GM12801 (cell line): ENCODE results near the gene SYS1.

ENCODE experiments used
- TF ChIP-seq, protein P1 (sequence below): IDR thresholded peaks from one replicate; pipeline ENCODE4 v1.5.1; 2011; ENCODE audit warnings: control low read depth; ENCODE audit not compliant: insufficient read length; ENCODE audit errors: extremely low read depth

SYS1 gene

DNA sequence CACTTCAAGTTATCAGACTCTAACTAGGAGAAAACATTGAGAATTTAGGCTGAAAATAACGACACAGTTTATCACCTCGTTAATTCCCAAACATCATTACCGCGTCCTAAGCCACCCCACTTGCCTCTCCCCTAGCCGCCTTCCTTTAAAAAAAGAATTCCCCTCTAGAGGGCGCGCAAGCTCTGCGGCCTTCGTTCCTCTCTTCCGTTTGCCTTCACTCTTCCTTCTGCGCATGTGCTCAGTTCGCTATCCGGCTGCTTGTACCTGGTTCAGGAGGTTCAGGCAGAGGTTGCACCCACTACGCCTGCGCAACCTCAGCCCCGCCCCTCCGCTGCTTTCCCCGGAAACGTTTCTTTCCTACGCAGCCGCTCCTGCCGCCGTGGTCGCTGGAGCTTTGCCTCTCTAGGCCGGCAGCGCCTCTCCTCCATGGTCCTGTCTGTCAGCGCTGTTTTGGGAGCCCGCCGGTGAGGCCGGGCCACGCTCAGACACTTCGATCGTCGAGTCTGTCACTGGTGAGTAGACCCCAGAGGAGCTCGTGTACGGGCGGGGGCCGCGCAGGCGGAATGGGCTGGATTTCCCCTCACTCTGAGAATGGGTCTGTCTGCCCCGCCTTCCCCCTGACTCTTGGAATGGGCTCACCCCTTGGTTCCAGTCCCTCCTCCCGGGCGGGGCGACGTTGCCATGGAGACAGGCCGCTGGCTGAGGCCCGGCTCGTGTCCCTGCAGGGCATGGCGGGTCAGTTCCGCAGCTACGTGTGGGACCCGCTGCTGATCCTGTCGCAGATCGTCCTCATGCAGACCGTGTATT, at the start of gene SYS1:
TSS of gene SYS1 (plus strand) at position 353 of the 807 bp plus-strand sequence. CDS start at position 729, 376 bp downstream.
- TF ChIP-seq, protein P1, sequence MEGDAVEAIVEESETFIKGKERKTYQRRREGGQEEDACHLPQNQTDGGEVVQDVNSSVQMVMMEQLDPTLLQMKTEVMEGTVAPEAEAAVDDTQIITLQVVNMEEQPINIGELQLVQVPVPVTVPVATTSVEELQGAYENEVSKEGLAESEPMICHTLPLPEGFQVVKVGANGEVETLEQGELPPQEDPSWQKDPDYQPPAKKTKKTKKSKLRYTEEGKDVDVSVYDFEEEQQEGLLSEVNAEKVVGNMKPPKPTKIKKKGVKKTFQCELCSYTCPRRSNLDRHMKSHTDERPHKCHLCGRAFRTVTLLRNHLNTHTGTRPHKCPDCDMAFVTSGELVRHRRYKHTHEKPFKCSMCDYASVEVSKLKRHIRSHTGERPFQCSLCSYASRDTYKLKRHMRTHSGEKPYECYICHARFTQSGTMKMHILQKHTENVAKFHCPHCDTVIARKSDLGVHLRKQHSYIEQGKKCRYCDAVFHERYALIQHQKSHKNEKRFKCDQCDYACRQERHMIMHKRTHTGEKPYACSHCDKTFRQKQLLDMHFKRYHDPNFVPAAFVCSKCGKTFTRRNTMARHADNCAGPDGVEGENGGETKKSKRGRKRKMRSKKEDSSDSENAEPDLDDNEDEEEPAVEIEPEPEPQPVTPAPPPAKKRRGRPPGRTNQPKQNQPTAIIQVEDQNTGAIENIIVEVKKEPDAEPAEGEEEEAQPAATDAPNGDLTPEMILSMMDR: no peak

DNA sequence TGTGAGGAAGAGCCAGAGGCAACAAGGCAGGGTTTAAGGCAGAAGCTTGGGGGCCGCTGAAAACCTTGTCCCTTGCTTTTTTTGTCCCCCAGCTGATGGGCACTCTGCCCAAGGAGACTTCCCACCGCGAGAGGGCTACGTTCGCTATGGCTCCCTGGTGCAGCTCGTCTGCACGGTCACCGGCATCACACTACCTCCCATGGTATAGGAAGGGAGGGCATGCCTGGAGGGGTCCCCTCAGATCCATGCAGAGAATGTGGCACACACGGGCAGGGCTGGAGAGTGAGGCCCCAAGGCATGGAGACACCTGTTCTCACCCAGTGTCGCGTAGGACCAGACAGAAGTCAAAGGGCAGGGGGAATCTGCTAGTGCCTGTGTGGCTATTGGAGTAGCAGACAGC, 49.0 kb upstream of the SYS1 start:
- TF ChIP-seq, protein P1: no peak

DNA sequence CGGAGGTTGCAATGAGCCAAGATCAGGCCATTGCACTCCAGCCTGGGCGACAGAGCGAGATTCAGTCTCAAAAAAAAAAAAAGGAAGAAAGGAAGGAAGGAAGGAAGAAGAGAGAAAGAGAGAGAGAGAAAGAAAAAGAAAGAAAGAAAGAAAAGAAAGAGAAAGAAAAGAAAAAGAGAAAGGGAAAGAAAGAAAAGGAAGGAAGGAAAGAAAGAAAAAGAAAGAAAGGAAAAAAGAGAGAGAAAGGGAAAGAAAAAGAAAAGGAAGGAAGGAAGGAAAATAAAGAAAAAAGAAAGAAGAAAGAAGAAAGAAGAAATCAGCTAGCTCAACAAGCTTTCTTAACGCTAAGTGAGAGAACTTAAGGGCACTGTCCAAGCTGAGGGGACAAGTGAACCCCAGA, 47.3 kb upstream of the SYS1 start:
- TF ChIP-seq, protein P1: no peak

DNA sequence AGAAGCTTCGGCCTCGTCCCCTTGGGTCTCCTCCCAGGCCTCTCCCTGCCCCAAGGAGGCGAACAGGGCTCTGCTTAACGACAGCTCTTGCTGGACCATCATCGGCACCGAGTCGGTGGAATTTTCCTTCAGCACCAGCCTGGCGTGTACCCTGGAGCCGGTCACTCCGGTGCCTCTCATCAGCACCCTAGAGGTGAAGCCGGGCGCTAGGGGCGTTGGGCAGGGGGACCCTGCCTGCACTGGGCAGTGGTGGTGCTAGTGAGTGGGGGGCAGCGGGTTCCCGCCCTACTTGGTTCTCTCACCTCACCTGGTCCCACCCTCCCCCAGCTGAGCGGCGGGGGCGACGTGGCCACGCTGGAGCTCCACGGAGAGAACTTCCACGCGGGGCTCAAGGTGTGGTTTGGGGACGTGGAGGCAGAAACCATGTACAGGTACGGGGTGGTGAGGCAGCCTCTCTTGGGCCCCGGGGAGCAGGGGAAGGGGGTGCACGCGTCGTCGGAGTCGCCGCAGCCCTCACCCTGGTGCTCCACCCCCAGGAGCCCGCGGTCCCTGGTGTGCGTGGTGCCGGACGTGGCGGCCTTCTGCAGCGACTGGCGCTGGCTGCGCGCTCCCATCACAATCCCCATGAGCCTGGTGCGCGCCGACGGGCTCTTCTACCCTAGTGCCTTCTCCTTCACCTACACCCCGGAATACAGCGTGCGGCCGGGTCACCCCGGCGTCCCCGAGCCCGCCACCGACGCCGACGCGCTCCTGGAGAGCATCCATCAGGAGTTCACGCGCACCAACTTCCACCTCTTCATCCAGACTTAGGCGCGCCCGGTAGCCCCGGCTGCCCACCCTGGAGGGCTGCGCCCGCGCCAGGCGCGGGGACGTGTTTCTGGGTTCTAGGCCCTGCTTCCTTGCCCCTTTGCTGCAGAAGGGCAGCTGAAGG, 46.5 kb upstream of the SYS1 start:
- TF ChIP-seq, protein P1: no peak

DNA sequence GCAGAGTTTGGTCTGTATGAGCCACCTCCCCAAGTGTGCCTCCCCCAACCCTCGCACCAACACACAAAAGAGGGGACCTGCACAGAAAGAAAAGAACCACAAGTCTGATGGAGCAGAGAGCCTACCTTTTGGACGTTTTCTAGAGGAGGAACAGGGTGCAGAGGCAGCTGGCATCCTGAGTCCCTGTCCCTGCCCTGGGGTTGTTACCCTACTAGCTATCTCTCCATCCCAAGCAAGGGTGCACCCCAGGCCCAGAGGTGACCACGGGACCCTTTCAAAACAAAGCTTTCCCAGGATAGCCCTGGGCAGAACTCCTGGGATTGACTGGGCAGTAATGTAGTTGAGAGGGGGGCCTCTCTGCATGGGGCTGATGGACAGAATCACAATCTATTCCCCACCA, 45.1 kb upstream of the SYS1 start:
- TF ChIP-seq, protein P1: no peak

DNA sequence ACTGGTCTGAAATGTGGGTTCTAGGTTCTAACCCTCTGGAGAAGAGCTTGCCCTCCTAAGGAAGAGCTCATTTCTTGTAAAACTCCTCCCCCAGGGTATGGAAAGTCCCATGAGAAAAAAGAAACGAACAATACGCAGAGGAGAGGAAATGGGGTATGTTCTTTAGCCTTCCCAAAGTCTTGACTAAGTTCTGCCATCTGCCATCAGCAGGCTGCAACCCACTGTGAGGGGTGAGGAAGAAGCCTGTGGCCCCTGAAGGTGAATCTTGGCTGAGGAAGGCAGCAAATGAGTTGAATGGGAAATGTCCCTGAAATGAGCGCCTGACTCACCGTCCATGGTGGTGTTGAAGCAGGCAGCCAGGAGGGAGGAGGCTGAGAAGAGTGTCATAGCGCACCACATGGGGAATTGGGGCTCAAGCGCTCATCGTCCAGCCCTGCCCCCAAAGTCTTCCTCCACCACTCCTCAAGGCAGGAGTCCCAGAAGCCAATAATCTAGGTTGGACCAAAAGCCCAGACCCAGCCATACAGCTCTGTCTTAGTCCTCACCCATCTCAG, 44.5 kb upstream of the SYS1 start:
- TF ChIP-seq, protein P1: no peak

DNA sequence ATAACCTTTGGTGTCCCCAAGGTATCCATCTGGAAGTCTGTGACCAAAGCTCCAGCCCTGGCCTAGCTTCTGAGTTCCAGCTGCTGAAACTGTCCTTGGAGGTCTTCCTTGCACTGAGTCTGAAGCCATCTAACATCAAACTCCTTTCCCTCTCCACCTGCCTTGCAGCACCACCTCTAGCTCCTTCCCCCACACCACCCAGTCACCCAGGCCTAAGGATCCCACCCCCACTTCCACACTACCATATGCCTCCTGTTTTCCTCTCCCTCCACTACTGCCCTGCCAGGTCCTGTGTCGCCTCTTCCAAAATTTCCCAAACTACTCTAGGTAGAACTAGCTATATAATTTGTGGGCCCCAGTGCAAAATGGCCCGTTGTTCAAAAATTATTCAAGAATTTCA, 44.0 kb upstream of the SYS1 start:
- TF ChIP-seq, protein P1: no peak
